GM21515 (cell line): Measurements from ENCODE around the gene TRAF5.
"Not testable (repeated sequence)": the region's sequence is repeated elsewhere in the genome, so short reads cannot be mapped to it uniquely, and the experiment has no call there.

Experiments
- ATAC-seq: cut with Tn5 transposase; IDR thresholded peaks from one replicate; pipeline ENCODE4 v1.9.1; 2021; ENCODE audit not compliant: unreplicated experiment

Gene TRAF5

DNA sequence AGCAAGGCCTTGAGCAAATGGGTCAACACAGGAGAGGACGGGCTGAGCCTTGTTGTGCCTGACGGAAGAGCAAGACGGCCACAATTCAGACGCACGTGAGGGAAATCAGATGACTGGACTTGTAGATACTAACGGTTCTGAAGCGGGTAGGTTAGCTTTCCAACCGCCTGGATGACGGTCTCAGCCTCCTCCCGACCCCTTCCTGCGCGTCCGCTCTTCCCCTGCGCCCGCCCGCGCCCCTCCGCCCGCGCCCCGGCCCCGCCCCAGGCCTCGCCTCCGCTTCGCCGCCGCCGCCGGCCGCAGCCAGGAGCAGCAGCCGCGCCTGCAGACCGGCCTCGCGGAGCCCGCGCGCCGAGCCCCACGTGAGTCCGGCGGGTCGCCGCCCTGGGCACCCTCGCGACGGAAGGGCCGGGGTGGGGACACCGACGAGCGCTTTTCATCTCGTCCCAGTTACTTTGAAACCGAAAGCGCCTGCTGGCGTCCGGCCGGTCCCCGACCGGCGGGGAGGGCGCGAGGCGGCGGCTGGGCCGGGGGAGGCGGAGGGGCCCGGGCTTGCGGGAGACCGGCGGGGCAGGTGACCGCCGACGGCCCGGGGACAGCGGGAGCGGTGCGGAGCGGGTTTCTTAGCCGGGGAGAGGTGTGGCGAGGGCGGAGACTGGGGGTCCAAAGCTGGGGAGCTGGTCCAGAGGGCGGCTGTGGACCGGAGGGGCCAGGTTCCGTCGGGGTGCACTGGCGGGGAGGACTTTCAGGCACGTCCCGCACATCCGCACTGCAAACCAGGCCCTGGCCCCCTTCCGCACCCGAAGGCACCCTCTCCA is at the start of gene TRAF5:
TSS of gene TRAF5 (plus strand) at position 306 of the 818 bp plus-strand sequence. CDS start 26,407 bp downstream, outside the sequence.
- peak; percentile 32 for ATAC-seq

GRCh38 chr1:211279340-211279739 is 47.3 kb upstream of the TRAF5 start:
- ATAC-seq: no peak

GRCh38 chr1:211280910-211281309 is 45.7 kb upstream of the TRAF5 start:
- no peak for ATAC-seq

GRCh38 chr1:211281320-211282022 is 45.2 kb upstream of the TRAF5 start:
- ATAC-seq: no peak

DNA sequence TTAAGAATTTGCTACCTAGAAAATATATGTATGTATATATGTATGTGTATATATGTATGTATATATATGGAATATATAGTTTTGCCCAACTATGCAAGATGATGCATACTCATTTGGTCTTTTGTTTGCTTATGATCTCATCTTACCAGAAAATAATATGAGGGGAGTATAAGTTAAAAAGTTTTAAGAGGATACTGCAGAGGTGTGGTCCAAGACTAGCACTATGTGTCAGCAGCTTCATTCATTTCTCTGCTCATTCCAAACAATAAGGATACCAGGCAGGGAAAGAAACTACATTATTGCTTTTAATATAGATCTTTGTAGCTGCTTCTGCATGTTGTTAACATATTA is 44.6 kb upstream of the TRAF5 start:
- no peak for ATAC-seq

GRCh38 chr1:211285196-211285595 is 41.4 kb upstream of the TRAF5 start:
- ATAC-seq: no peak

- ATAC-seq: no peak
Observed at GRCh38 chr1:211287218-211287617, 39.4 kb upstream of the TRAF5 start.

- no peak for ATAC-seq
Observed at GRCh38 chr1:211292411-211292810, 34.2 kb upstream of the TRAF5 start.

GRCh38 chr1:211296396-211296795 is 30.2 kb upstream of the TRAF5 start:
- ATAC-seq: no peak

- peak; percentile 85 for ATAC-seq
Observed at GRCh38 chr1:211305044-211305443, 21.6 kb upstream of the TRAF5 start.

- no peak for ATAC-seq
Observed at GRCh38 chr1:211309617-211310016, 17.0 kb upstream of the TRAF5 start.

GRCh38 chr1:211313392-211313791 is 13.2 kb upstream of the TRAF5 start:
- no peak for ATAC-seq

DNA sequence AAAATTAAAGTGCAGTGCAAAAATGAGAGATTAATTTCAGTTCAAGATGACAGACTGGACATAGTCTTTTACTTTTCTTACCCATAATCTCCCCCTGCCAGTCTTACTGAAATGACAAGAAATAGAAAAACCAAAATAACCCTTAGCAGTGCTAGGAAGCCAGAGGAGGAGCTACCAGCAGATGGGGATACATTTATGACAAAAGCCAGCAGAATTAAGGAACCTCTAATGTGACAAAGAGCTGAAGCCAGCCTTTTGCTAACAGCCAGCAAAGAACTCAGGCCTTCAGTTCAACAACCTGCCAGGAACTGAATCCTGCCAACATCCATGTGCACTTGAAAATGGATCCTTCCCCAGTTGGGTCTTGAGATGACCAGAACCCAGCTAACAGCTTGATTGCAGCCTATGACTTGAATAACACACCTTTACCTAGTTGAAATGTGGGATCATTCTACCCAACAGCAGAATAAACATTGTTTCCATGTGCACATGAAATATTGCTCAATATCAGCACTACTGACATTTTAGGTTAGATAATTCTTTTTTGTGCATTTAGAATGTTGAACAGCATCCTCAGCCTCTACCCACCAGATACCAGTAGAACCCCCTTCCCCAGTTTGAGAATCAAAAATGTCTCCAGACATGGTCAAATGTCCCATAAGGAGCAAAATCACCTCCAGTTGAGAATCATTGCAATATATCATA is 7.9 kb upstream of the TRAF5 start:
- ATAC-seq: no peak

- ATAC-seq: no peak
Observed at GRCh38 chr1:211319892-211320291, 6.7 kb upstream of the TRAF5 start.

GRCh38 chr1:211320980-211321379 is 5.7 kb upstream of the TRAF5 start:
- no peak for ATAC-seq

- ATAC-seq: not testable (repeated sequence)
Observed at GRCh38 chr1:211321646-211322045, 5.0 kb upstream of the TRAF5 start.

GRCh38 chr1:211323156-211324063 is 3.2 kb upstream of the TRAF5 start:
- peak; percentile 47 for ATAC-seq

- ATAC-seq: no peak
Observed at GRCh38 chr1:211324992-211325775, 1.4 kb upstream of the TRAF5 start.

DNA sequence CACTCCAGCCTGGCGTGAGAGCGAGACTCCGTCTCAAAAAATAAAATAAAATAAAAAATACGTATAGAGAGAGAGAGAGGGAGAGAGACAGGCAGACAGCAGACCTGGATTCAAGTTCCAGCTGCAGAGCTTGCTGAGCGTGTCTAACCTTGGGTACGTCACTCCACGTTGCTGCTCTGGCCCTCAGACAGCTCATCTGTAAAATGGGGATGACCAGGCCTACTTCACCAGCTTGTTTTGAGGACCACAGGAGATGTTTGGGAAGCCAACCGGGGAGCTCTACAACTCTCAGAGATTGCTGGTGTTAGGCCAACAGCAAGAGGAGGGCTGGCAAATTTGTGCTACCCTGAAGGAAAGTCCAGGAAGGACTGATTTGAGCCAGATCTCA is 499 bp upstream of the TRAF5 start:
- ATAC-seq: no peak

DNA sequence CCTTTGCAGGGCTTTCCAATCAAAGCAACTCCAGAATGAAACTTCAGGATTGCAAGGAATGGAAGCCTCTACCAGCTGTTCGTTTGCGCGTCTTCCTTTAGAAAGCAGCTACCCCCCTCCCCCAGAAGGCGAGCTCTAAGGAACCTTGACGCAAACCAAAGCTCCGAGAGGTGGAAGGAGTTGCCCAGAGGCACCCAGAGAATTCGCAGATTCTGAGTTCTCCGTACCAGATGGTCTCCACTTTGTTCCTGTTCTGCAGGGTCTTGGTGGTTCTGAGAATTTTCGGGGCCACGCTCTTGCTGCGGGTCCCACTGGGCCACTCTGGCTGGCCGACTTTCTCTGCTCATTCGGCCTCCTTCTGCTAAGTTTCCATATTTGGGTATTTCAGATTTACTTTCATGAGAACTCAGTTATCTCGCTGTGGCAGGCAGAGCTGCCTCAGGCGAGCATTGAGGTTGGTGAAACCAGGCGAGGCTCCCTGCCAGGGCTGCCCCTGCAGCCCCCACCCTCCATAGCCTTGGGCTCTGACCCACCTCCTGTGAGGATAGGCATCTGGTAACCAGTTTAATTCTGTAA is 801 bp downstream of the TRAF5 start:
- peak; percentile 35 for ATAC-seq
